Stimulated activated CD4-positive, alpha-beta T cell treated with anti-CD3 and anti-CD28 coated beads, TNF-alpha, amount 100 ng/mL, for 48 hours (primary cell): ENCODE results near the gene SPATA7.

Source experiments
- DNase-seq, 3 donors: peaks; one replicate each; pipeline ENCODE4 v3.0.0-alpha.2; 2020; ENCODE audit warnings: low read depth in 3 of 3

SPATA7 gene

DNA sequence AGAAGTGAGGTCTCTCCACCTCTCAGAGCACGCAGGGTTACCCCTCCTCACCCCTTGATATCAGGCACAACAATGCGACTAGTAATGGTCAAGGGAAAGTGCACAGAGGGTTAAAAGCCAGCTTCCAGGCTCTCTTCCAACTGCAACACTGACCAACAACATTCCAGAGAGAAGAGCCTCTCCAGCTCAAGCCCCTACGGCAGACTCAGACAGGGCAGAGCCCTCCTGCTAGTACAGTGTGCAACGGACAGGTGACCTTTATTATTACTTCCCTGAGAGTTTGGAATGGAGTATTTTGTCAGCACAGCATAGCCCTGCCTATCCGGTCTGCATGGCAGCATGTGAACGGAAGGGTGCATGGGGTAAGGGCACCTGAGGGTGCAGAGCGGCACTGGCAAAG, 96.3 kb downstream of the SPATA7 start:
- DNase-seq, result no peak

DNA sequence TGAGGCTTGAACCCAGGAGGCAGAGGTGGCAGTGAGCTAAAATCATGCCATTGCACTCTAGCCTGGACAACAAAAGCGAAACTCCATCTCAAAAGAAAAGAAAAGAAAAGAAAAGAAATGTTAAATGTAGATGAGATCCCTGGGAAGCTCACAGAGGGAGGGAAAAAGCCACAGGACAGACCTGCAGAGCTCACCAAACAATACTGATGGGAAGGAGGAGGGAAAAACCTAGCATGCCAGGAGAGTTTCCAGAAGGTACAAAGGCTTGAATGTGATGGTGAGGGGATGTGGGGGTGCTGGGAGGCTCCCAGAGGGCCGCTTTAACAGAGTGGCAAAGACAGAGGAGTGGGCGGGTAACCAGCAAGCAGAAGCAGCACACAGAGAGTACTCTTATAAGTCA, 97.1 kb downstream of the SPATA7 start:
- no peak for DNase-seq
